SHP77 (cell line): ENCODE data around the gene SPEF1.

Source experiments
- DNase-seq, 2 experiments: peaks; one replicate each; lab custom pipeline; 2025; lab: John Stamatoyannopoulos, UW

The SPEF1 gene

GRCh38 chr20:3729811-3730540 is 51.3 kb downstream of the SPEF1 start:
- no peak for DNase-seq

DNA sequence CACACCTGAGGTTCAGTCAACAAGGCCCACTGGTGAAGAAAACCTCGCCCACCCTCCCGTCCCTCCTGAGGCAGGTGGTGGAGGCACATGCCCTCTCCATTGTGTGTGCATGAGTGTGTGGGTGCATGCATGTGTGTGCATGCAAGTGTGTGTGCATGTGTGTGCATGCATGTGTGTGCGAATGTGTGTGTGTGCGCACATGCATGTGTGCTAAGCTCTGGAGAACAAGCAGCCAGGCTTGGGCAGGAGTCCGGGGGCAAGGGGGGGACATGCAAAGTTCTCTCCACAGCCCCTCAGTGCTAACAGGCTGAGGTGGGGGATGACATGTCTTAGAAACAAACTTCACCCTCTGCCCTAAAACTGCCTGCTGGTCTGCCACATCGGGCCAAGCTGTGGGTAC is 51.9 kb downstream of the SPEF1 start:
- no peak for DNase-seq

DNA sequence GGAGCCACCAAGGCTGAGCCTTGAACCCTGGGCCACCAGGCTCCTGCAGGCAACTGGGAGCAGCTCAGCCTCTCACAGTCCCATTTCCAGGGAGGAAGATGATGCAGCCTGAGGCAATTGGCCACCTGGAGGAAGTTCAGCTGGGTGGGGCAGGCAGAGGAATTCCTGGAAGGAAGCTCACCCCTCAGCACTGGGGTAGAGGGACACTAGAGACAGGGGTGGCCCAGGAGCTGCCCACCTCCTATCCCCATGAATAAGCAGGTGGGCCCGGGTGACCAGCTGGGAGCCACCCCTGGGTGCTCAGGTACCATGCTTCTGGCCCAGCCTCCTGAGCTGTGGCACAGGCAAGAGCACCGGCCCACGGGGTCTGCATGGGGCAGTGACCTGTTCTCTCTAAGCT is 52.4 kb downstream of the SPEF1 start:
- DNase-seq, result no peak

DNA sequence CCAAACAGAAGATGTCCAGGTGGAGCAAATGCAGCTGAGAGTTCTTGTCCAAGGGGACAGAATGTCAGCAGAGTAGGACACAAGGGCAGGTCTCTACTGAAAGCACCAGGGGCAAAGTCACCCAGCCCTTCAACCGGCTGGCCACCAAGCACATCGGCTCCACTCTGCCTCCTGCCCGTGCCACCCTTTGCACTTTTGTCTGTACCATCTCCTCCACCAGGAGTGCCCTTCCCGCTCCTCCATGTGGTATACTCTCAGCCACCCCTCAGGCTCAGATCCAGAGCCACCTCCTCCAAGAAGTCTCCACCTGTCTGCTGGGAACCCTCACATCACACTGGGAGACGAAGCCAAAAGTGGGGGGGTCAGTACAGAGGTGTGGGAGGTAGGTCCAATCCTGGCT is 52.9 kb downstream of the SPEF1 start:
- DNase-seq, result no peak
